ENCODE data around the gene BICRA. TPM values are rescaled to one million over a fixed set of nuclear protein-coding genes. Genes with fewer than 3 reads are reported as not detected.

The BICRA gene
- total and polyA plus RNA-seq, 3 donors from 2014 or later: 9.2 to 19.2 (median 13.5) TPM

DNA sequence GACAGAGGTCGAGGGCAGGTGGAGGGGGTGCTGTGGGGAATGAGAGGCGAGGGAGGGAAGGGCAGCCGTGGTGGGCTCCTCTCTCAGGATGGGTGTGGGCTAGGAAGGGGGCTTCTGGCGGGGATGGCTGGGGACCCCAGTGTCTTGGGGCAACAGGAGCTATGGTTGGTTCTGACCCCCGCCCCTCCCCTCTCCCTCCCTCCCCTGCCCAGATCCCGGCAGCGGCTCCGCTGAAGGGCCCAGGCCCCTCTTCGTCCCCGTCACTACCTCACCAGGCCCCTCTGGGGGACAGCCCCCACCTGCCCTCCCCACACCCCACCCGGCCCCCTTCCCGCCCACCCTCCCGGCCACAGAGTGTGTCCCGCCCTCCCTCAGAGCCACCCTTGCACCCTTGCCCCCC, 85.0 kb downstream of the BICRA start:
- intact Hi-C loops (cut with DNase I; ENCODE audit: low total_unique reads): no loop called here
- TF ChIP-seq POLR2A (IDR thresholded peaks at IDR 0.05): no peak
- TF ChIP-seq, protein P1, sequence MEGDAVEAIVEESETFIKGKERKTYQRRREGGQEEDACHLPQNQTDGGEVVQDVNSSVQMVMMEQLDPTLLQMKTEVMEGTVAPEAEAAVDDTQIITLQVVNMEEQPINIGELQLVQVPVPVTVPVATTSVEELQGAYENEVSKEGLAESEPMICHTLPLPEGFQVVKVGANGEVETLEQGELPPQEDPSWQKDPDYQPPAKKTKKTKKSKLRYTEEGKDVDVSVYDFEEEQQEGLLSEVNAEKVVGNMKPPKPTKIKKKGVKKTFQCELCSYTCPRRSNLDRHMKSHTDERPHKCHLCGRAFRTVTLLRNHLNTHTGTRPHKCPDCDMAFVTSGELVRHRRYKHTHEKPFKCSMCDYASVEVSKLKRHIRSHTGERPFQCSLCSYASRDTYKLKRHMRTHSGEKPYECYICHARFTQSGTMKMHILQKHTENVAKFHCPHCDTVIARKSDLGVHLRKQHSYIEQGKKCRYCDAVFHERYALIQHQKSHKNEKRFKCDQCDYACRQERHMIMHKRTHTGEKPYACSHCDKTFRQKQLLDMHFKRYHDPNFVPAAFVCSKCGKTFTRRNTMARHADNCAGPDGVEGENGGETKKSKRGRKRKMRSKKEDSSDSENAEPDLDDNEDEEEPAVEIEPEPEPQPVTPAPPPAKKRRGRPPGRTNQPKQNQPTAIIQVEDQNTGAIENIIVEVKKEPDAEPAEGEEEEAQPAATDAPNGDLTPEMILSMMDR (IDR thresholded peaks at IDR 0.05): no peak
- no peaks in the 10 kb centered on the region for H3K36me3 ChIP-seq (ENCODE audit: low read depth, missing control alignments)

DNA sequence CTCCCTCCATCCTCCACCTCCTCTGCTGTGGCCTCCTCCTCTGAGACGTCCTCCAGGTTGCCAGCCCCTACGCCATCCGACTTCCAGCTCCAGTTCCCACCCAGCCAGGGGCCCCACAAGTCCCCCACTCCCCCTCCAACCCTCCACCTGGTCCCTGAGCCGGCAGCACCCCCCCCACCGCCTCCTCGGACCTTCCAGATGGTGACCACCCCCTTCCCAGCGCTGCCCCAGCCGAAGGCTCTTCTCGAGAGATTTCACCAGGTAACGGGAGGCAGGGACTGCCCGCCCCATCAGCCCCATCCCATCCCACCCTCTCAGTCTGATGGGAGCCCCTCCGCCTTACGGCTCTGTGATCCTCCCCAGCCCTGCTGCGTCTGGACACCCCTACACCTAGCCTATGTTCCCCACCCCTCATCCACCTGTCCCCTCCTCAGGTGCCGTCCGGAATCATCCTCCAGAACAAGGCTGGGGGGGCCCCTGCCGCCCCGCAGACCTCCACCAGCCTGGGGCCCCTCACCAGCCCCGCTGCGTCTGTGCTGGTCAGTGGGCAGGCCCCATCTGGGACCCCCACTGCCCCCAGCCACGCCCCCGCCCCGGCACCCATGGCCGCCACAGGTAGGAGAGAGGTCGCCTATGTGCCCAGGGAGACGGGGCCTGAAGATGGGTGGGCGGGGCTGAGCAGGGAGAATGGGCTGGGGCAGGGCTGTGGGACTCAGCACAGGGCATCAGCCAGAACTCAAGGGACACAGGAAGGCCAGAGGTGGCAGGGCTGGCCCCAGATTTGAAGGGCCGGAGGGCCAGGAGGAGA, 85.7 kb downstream of the BICRA start:
- no peaks in the 10 kb centered on the region for H3K27me3 ChIP-seq
- no peaks in the 10 kb centered on the region for H3K9me3 ChIP-seq
- H3K27ac ChIP-seq: no peak overlapping the region
- no peaks in the 10 kb centered on the region for H3K36me3 ChIP-seq (ENCODE audit: low read depth, missing control alignments)
- no peak overlapping the region for H3K4me3 ChIP-seq
- DNase-seq: no peak
- no peak for TF ChIP-seq POLR2A (IDR thresholded peaks at IDR 0.05)
- WGBS, 2 donors: 92 to 93% methylated on average over 16 to 28 of the region's 28 CpGs
- intact Hi-C loops (cut with DNase I; ENCODE audit: low total_unique reads): loop anchor here (5.0 kb wide), 1 partner anchor 257 kb away; no protein-coding TSS in a partner anchor
- H3K4me1 ChIP-seq: peaks cover 5% of the 10 kb centered on the region

More for the DNA sequence above, 85.0 kb downstream of the BICRA start:
- WGBS, 2 donors: 87 to 97% methylated on average over 4 to 13 of the region's 14 CpGs
- no peaks in the 10 kb centered on the region for H3K27me3 ChIP-seq
- H3K4me3 ChIP-seq: no peak overlapping the region
- H3K9me3 ChIP-seq: no peaks in the 10 kb centered on the region
- H3K4me1 ChIP-seq: peaks cover 5% of the 10 kb centered on the region
- no peak overlapping the region for H3K27ac ChIP-seq
- DNase-seq: no peak

DNA sequence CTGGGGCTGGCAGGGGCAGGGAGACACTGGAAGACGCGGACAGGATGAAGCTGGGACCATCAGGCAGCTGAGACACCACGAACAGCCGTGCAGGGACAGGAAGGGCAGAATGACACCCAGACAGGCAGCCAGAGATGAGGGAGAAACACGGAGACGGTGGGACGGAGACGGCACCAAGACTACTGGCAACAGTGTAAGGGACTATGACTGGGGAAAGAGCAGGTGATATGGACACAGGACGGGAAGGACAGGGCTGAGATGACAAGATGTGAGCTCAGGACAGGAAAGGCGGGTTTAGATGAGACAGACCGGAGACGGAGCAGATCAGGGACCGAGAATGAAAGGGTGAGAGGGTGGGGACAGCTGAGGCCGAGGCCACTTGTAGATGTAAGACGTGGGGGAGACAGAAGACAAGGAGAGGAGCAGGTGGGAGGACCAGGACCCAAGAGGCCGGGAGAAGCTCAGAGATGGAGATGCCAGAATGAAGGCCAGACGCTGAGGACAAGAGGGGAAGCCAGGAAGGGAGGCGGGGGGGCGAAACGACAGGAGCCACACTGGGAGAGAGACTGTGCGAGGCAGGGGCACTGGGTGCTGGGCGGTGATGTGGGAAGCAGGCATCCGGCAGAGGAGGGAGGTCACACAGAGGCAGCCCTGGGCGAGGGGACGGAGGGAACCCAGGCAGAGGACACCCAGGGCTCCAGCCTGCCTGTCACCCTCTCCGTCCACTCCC, 86.8 kb downstream of the BICRA start:
- no peak for DNase-seq
- no peaks in the 10 kb centered on the region for H3K27me3 ChIP-seq
- TF ChIP-seq, protein P1 (IDR thresholded peaks at IDR 0.05): no peak
- TF ChIP-seq POLR2A (IDR thresholded peaks at IDR 0.05): no peak
- intact Hi-C loops (cut with DNase I; ENCODE audit: low total_unique reads): loop anchor here (5.0 kb wide), 1 partner anchor 258 kb away; no protein-coding TSS in a partner anchor
- H3K4me3 ChIP-seq: no peak overlapping the region
- H3K4me1 ChIP-seq: peaks cover 5% of the 10 kb centered on the region
- 82 to 84% methylated on average over 24 to 26 of the region's 26 CpGs for WGBS, 2 donors
- no peaks in the 10 kb centered on the region for H3K9me3 ChIP-seq
- H3K27ac ChIP-seq: no peak overlapping the region
- no peaks in the 10 kb centered on the region for H3K36me3 ChIP-seq (ENCODE audit: low read depth, missing control alignments)

DNA sequence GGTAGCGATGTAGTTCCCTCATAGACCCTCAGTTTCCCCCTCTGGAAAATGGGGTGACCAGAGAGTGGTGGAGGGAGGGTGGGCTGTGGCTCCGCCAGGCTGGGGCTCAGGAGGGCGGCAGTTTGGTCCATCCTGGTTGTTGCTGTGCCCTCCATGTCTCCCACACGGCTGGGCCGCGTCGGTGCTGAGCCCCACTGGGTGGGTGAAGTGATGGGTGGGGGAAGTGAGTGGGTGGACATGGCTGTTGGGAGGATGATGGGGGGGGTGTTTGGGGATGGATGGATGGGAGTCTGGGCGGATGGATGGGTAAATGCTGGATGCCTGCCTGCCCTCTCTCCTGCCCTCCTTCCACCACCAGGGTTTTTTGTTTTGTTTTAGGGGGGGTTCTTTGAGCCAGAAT, 87.7 kb downstream of the BICRA start:
- no peaks in the 10 kb centered on the region for H3K36me3 ChIP-seq (ENCODE audit: low read depth, missing control alignments)
- no peak overlapping the region for H3K27ac ChIP-seq
- DNase-seq: no peak
- H3K9me3 ChIP-seq: no peaks in the 10 kb centered on the region
- 91 to 93% methylated on average over 7 to 8 of the region's 8 CpGs for WGBS, 2 donors
- peaks cover 5% of the 10 kb centered on the region for H3K4me1 ChIP-seq
- TF ChIP-seq, protein P1 (IDR thresholded peaks at IDR 0.05): no peak
- no peak for TF ChIP-seq POLR2A (IDR thresholded peaks at IDR 0.05)
- H3K4me3 ChIP-seq: no peak overlapping the region
- no peaks in the 10 kb centered on the region for H3K27me3 ChIP-seq
- intact Hi-C loops (cut with DNase I; ENCODE audit: low total_unique reads): loop anchor here (5.0 kb wide), 1 partner anchor 259 kb away; no protein-coding TSS in a partner anchor

All from testis (tissue), 3 donors.